Occipital lobe (tissue), 2 donors: ENCODE data around the gene PLSCR5. TPM values are rescaled to one million over a fixed set of nuclear protein-coding genes. Genes with fewer than 3 reads are reported as not detected.

Source experiments
- DNase-seq: peaks from one replicate; lab custom pipeline; 2025; lab: John Stamatoyannopoulos, UW
- total RNA-seq: library from RNA; depleted of rRNA; stranded (reverse); fragments of >200 nt; gene quantifications from one replicate; pipeline ENCODE4 v1.2.3, GENCODE V29; 2014

Gene PLSCR5
- total RNA-seq, 1 donor from 2014 or later, result not detected

- no peak for DNase-seq
Observed at GRCh38 chr3:146589899-146590508, 15.1 kb downstream of the PLSCR5 start.

- DNase-seq, result no peak
Observed at GRCh38 chr3:146585156-146585555, 20.0 kb downstream of the PLSCR5 start.

DNA sequence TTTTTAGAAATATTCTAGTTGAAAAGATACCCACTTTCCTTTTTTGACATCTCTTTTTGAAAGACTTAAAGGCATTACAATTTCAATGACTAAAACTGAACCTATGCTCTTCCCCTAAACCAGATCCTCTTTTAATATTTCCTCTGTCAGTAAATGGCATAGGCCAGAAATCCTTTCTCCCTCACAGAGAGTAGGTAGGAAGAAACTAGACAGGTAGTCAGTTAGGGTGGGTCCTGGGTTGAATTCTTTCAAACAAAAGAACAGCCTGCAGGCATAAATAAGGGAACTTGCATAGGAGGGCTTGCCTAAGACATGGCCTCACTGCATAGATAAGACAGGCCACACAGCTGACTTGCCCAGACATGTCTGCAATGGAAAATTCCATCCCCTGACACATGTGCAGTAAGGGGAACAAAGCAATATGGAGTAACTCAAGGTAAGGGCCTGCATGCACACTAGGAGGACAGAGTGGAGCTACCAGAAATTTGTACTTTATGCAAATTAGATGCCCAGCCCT lies 23.1 kb downstream of the PLSCR5 start:
- no peak for DNase-seq

DNA sequence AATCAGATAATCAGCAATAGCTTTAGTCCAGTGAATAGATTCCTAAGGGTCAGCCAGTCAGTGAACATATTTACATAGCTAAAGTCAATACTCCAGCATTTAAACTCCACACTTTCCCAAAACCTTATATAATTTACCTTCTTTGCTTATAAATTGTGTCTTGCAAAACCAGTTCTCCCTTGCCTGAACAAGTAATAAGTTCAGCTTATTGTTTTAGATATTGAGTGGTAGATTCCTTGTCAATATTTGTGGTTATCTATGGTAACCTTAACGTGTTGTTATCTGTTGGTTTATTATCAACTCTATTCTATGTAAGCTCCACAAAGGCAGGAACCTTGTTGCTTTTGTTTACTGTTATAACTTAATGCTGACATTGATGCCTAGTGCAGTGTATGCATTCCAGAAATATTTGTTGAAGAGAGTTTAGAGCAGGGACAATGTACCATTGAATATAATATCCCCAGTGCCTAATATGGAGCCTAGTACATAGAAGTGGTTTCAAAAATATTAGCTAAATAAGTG lies 24.0 kb downstream of the PLSCR5 start:
- DNase-seq, result no peak

DNA sequence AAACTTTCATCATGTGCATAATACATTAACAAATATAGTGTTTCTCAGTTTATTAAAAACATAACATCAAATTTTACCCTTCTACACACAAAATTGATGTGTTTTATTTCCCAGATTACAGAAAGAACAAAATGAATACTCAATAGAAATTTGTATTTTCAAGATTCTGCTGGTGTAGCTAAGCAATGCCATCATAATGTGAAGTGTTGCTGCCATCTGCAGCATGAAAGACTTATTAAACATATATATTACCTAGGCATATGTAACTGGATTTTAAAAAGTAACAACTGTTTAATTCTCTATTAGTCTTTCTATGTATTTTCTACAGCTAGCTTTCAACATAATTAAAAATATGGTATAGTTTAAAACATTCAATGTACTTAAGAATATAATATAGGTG lies 27.5 kb downstream of the PLSCR5 start:
- no peak for DNase-seq

- no peak for DNase-seq
Observed at GRCh38 chr3:146575636-146576035, 29.5 kb downstream of the PLSCR5 start.

GRCh38 chr3:146574173-146574572 lies 31.0 kb downstream of the PLSCR5 start:
- no peak for DNase-seq

- DNase-seq, result no peak
Observed at GRCh38 chr3:146569314-146569713, 35.8 kb downstream of the PLSCR5 start.

DNA sequence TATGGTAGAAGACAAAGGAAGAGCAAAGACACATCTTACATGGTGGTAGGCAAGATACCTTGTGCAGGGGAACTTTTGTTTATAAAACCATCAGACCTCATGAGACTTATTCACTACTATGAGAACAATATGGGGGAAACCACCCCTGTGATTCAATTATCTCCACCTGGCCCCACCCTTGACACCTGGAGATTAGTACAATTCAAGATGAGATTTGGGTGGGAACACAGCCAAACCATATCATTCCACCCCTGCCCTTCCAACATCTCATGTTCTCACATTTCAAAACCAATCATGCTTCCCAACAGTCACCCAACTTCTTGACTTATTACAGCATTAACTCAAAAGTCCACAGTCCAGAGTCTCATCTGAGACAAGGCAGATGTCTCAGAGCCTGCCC lies 39.0 kb downstream of the PLSCR5 start:
- DNase-seq, result no peak

DNA sequence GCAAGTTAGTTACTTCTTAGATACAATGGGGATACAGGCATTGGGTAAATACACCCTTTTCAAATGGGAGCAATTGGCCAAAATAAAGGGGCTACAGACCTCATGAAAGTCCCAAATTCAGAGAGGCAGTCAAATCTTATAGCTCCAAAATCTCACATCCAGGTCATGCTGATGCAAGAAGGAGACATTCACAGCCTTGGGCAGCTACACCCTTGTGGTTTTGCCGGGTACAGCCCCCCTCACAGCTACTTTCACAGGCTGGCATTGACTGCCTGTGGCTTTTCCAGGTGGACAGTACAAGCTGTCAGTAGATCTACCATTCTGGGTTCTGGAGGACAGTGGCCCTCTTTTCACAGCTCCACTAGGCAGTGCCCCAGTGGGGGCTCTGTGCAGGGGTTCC lies 43.3 kb downstream of the PLSCR5 start:
- no peak for DNase-seq

- DNase-seq, result no peak
Observed at GRCh38 chr3:146561463-146561862, 43.7 kb downstream of the PLSCR5 start.

GRCh38 chr3:146560678-146561077 lies 44.5 kb downstream of the PLSCR5 start:
- DNase-seq, result no peak

DNA sequence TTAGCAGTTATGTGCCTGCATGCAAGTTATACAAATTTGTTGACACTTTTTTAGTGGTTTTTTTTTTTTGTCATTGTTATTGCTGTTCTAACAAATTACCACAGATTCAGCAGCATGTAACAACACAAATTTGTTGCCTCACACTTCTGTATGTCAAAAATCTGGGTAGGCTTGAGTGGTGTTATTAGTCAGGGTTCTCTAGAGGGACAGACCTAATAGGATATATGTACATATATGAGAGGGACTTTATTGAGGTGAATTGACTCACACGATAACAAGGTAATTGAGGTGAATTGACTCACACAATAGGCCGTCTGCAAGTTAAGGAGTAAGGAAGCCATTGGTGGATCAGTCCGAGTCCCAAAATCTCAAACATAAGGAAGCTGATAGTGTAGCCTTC lies 45.8 kb downstream of the PLSCR5 start:
- no peak for DNase-seq

- no peak for DNase-seq
Observed at GRCh38 chr3:146558781-146559180, 46.4 kb downstream of the PLSCR5 start.

- DNase-seq, result no peak
Observed at GRCh38 chr3:146557745-146558144, 47.4 kb downstream of the PLSCR5 start.

- no peak for DNase-seq
Observed at GRCh38 chr3:146555311-146555710, 49.8 kb downstream of the PLSCR5 start.

- DNase-seq, result no peak
Observed at GRCh38 chr3:146554151-146554760, 50.9 kb downstream of the PLSCR5 start.

GRCh38 chr3:146550743-146551510 lies 54.2 kb downstream of the PLSCR5 start:
- DNase-seq, result no peak

DNA sequence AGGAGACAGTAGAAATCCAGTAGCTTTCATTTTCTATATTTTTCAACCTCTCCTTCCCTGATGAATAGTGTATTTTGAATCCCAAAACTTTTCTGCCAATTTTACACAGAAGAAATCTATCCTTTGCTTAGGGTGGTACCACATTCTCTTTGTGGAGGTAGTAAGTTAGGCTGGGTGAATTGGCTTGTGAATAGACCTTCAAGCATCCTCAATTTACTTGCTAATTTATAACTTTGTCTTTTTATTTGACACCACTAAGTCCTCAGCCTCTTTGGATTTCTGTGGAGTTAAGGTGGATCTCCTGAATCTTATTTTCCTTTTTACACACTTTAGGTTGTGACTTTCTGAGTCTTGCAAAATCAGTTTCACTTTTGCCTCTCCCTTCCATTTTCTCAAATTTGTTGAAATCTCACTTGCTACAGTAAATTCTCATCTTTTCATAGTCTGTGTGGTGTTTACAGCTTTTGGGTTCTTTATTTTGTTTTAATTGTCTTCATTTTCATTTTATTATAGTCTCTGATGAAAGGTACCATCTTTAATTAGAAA lies 55.0 kb downstream of the PLSCR5 start:
- no peak for DNase-seq

DNA sequence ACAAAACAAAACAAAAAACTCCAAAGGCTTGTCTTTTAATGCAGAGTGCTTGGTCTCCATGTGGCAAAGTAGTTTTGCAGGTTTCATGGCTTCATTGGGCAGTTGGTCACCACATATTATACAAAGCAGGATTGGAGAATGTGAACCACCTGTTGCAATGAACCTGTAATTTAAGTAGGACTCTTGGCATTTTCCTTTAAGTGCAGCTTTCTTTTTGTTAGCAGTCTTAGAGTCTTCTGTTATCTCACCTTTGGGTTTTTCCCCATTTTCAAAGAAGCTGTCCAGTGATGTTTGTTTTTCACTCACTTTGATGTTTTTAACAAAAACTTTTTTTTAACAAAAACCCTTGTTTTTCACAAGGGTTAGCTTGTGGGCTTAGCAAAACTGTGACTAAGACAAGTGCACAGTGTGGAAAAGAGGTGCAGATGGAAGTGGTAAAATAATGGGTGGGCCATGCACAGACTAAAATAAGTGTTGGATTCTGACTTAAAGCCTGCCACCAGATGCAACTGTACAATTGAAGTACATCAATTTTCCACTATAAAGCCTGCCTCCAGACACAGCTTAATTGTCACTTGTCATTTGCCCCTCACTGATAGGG lies 57.8 kb downstream of the PLSCR5 start:
- no peak for DNase-seq

- DNase-seq, result no peak
Observed at GRCh38 chr3:146546366-146546965, 58.7 kb downstream of the PLSCR5 start.
